Neural progenitor cell (in vitro differentiated cells): ENCODE data around the gene CACNA2D4. TPM values are rescaled to one million over a fixed set of nuclear protein-coding genes. Genes with fewer than 3 reads are reported as not detected.

Experiments used
- DNase-seq: peaks from one replicate; pipeline ENCODE4 v3.0.0-alpha.2; 2016; ENCODE audit warnings: low spot score
- H2AFZ ChIP-seq: fragments of 200-600 bp; sonication (generic); replicated peaks from 2 replicates; pipeline ENCODE4 v1.6.1; 2016; ENCODE audit warnings: antibody characterized with exemption
- H3F3A ChIP-seq: fragments of 200-600 bp; sonication (generic); 2 replicates; pipeline ENCODE4 v1.6.1; 2016; ENCODE audit warnings: antibody characterized with exemption, low read depth
- H3K27ac ChIP-seq: fragments of 200-600 bp; sonication (generic); 2 replicates; pipeline ENCODE4 v1.5.1; 2016; ENCODE audit warnings: mild to moderate bottlenecking
- H3K27me3 ChIP-seq: fragments of 200-600 bp; sonication (generic); 2 replicates; pipeline ENCODE4 v1.6.1; 2016; ENCODE audit warnings: mild to moderate bottlenecking, moderate library complexity
- H3K36me3 ChIP-seq: fragments of 200-600 bp; sonication (generic); 2 replicates; pipeline ENCODE4 v1.5.1; 2016
- H3K4me1 ChIP-seq: fragments of 200-600 bp; sonication (generic); 2 replicates; pipeline ENCODE4 v1.6.1; 2016; ENCODE audit warnings: mixed run types
- H3K4me2 ChIP-seq: fragments of 200-600 bp; sonication (generic); 2 replicates; pipeline ENCODE4 v1.6.1; 2016
- H3K4me3 ChIP-seq: fragments of 200-600 bp; sonication (generic); 2 replicates; pipeline ENCODE4 v1.5.1; 2016
- H3K79me2 ChIP-seq: fragments of 200-600 bp; sonication (generic); 2 replicates; pipeline ENCODE4 v1.6.1; 2016; ENCODE audit warnings: low read depth
- H3K9ac ChIP-seq: fragments of 200-600 bp; sonication (generic); 2 replicates; pipeline ENCODE4 v1.6.1; 2016
- H3K9me3 ChIP-seq: fragments of 200-600 bp; sonication (generic); 2 replicates; pipeline ENCODE4 v1.5.1; 2016; ENCODE audit warnings: low read depth
- H4K20me1 ChIP-seq: fragments of 200-600 bp; sonication (generic); 2 replicates; pipeline ENCODE4 v1.6.1; 2016; ENCODE audit warnings: low read depth
- H3K27ac Mint-ChIP-seq: 3 replicates; pipeline ENCODE4 v1.8.0; 2021; ENCODE audit warnings: mixed read lengths
- H3K27me3 Mint-ChIP-seq: 2 replicates; pipeline ENCODE4 v1.8.0; 2022; ENCODE audit warnings: low read depth, mild to moderate bottlenecking, inconsistent platforms, moderate library complexity, mixed read lengths; ENCODE audit not compliant: insufficient read depth
- H3K36me3 Mint-ChIP-seq: 3 replicates; pipeline ENCODE4 v1.8.0; 2021; ENCODE audit warnings: mixed read lengths
- H3K4me1 Mint-ChIP-seq: 3 replicates; pipeline ENCODE4 v1.8.0; 2021; ENCODE audit warnings: mixed read lengths
- H3K4me3 Mint-ChIP-seq: 3 replicates; pipeline ENCODE4 v1.8.0; 2021; ENCODE audit warnings: mild to moderate bottlenecking, moderate library complexity, mixed read lengths
- H3K9me3 Mint-ChIP-seq: 3 replicates; pipeline ENCODE4 v1.8.0; 2020; ENCODE audit warnings: mixed read lengths
- EZH2 ChIP-seq: fragments of 200-600 bp; sonication (generic); IDR thresholded peaks from 2 replicates; pipeline ENCODE4 v1.6.1; 2017; ENCODE audit warnings: antibody characterized with exemption, mild to moderate bottlenecking, moderate library complexity
- EZH2phosphoT487 ChIP-seq: fragments of 200-600 bp; sonication (generic); IDR thresholded peaks from 2 replicates; pipeline ENCODE4 v1.6.1; 2017; ENCODE audit warnings: antibody characterized with exemption
- total RNA-seq: library from RNA; depleted of rRNA; stranded (reverse); fragments of >200 nt; gene quantifications from 2 replicates; pipeline ENCODE4 v1.2.3, GENCODE V29; 2015; ENCODE audit warnings: low replicate concordance
- TF ChIP-seq, protein P1 (sequence below): fragments of 200-600 bp; sonication (generic); IDR thresholded peaks from 2 replicates; pipeline ENCODE4 v1.5.1; 2017; ENCODE audit warnings: antibody characterized with exemption, mild to moderate bottlenecking

The CACNA2D4 gene
- total RNA-seq, 1 donor from 2014 or later = 3.0 TPM

DNA sequence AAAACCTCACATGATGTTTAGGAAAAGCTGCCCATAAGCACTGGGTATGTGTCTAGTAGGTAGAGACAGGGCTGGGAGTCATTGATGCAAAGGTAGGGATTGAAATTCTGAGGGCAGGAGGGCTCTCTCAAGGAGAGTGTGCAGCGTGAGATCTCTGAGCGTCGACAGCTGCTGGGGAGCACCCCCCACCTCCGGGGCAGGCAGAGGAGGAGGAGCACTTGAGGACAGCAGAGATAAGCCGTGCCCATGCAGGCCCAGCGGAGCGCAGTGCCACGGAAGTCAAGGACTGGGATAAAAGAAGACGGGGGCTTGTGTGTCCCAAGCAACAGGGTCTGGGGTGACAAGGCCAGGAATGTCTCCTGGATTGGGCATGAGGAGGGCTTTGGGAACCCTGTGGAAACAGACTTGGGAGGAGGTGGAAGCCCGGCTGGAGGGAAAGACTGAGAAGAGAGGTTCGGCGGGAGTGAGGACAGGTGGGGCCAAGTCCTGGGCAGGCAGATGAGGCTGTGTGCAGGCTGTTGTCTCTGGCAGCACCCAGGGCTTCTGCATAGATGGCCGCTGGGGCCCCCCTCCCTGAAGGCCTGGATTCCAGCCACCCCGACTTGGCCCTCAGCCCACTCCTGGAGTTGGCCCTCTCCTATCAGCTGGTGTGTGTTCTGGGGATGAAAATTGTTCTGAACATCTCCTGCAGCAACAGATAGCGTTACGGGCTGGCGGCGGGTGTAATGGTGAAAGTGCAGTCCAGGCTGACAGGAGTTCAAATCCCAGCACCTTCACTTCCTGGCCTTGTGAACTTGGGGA is 1.9 kb downstream of the CACNA2D4 start:
- Histone ChIP-seq H3K4me2 (no peak overlapping the region), H3K4me3 (no peak overlapping the region), H3K27me3 (no peaks in the 10 kb centered on the region), H3K4me1 (peaks cover 42% of the 10 kb centered on the region), H4K20me1 (no peaks in the 10 kb centered on the region), H2AFZ (no peak overlapping the region), H3K36me3 (no peaks in the 10 kb centered on the region), H3K9ac (no peak overlapping the region), H3K79me2 (no peaks in the 10 kb centered on the region), H3K9me3 (no peaks in the 10 kb centered on the region), H3F3A (peaks cover 20% of the 10 kb centered on the region), H3K27ac (no peak overlapping the region)
- H3K4me3 Mint-ChIP-seq = no peak overlapping the region
- H3K36me3 Mint-ChIP-seq = peaks cover 2% of the 10 kb centered on the region
- H3K9me3 Mint-ChIP-seq = no peaks in the 10 kb centered on the region
- no peak overlapping the region for H3K27ac Mint-ChIP-seq
- TF ChIP-seq EZH2phosphoT487 (no peak), EZH2 (no peak)
- TF ChIP-seq, protein P1, sequence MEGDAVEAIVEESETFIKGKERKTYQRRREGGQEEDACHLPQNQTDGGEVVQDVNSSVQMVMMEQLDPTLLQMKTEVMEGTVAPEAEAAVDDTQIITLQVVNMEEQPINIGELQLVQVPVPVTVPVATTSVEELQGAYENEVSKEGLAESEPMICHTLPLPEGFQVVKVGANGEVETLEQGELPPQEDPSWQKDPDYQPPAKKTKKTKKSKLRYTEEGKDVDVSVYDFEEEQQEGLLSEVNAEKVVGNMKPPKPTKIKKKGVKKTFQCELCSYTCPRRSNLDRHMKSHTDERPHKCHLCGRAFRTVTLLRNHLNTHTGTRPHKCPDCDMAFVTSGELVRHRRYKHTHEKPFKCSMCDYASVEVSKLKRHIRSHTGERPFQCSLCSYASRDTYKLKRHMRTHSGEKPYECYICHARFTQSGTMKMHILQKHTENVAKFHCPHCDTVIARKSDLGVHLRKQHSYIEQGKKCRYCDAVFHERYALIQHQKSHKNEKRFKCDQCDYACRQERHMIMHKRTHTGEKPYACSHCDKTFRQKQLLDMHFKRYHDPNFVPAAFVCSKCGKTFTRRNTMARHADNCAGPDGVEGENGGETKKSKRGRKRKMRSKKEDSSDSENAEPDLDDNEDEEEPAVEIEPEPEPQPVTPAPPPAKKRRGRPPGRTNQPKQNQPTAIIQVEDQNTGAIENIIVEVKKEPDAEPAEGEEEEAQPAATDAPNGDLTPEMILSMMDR = no peak
- H3K27me3 Mint-ChIP-seq = peaks cover 20% of the 10 kb centered on the region
- H3K4me1 Mint-ChIP-seq = peaks cover 64% of the 10 kb centered on the region
- DNase-seq = no peak

DNA sequence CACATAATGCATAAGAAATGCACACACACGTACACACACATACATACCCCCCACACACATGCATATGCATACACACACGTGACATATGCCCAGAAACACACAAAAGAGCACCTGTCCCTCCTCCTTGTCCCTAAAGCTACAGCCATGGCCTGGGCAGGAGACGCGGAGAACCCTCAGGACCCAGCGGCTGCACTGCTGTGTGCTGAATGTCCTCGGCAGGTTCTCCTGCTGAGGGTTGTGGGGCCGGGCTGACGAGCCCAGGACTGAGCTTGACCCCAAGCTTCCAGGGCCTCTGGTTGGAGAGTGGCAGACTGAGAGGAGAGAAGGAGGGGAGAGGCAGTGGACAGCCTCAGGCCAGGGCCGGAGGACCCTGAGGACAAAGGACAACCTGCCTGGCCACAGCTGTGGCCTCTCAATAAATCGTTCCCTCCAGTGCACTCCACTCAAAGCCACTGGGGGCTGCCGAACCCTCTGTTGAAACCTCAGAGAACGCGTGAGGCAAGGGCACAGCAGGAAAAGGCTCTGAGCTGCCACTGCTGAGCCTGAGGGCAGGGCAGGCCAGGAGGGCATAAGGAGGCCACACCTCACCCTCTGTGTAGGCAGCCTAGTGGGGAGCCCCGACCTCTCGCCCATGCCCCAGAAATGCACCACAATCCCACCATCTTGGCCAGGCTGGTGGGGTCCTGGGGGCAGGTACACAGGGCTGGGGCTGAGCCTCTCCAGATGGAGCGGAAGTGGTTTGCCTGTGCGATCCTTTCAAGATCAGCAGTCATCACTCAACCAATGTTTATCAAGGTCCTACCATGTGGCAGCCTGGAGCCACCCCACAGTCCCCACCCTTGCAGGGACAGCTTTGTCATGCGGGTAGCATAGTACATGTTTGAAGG is 3.1 kb downstream of the CACNA2D4 start:
- H3K4me1 ChIP-seq = peaks cover 42% of the 10 kb centered on the region
- Mint-ChIP-seq H3K27me3 (peaks cover 20% of the 10 kb centered on the region), H3K9me3 (no peaks in the 10 kb centered on the region), H3K4me3 (no peak overlapping the region), H3K27ac (peak overlapping the region; percentile 84), H3K4me1 (peaks cover 64% of the 10 kb centered on the region), H3K36me3 (peaks cover 2% of the 10 kb centered on the region)
- H3K4me2 ChIP-seq = no peak overlapping the region
- no peaks in the 10 kb centered on the region for H4K20me1 ChIP-seq
- no peak overlapping the region for H3K4me3 ChIP-seq
- H3K9ac ChIP-seq = no peak overlapping the region
- H3K36me3 ChIP-seq = no peaks in the 10 kb centered on the region
- peaks cover 20% of the 10 kb centered on the region for H3F3A ChIP-seq
- TF ChIP-seq, protein P1 = no peak
- TF ChIP-seq EZH2phosphoT487 = no peak
- no peak for TF ChIP-seq EZH2
- no peaks in the 10 kb centered on the region for H3K79me2 ChIP-seq
- no peak for DNase-seq
- H2AFZ ChIP-seq = no peak overlapping the region
- H3K9me3 ChIP-seq = no peaks in the 10 kb centered on the region
- no peaks in the 10 kb centered on the region for H3K27me3 ChIP-seq
- no peak overlapping the region for H3K27ac ChIP-seq

DNA sequence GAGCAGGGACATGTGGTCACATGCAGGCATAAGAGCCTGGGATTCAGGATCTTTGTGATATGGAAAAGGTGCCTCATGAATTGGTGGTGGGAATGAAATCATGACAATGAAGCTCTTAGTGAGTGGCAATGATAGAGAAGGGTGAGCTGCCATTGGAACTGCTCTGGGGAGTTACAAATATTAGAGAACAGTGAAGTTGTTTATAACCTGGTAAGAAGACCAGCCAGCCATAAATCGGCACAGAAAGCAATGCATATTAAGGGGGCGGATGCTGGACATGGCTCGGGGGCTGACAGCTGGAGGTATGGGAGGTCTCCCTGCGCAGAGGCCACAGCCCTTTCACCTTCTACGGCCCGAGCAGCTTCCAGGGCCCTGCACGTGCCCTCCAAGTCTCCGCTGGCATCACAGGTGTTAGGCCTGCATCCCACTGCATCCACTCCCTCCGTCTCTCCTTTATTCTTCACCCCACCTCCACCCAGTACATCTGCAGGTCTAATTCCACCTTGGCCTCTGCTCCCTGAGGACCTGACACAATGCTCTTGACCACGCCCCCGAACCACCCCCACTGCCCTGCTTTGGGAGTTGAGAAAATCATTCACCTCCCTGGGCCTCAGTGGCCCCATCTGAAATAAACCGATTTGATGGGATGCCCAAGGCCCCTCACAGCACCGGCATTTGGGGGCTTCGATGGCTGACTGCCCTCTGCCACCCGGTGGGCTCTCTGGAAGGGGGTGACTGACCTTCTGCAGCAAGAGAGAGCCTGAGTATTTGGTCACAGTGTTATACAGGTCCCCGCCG is 4.1 kb downstream of the CACNA2D4 start:
- Mint-ChIP-seq H3K27me3 (peaks cover 20% of the 10 kb centered on the region), H3K27ac (peak overlapping the region; percentile 84), H3K4me1 (peaks cover 59% of the 10 kb centered on the region), H3K9me3 (no peaks in the 10 kb centered on the region), H3K4me3 (no peak overlapping the region), H3K36me3 (peaks cover 2% of the 10 kb centered on the region)
- no peak overlapping the region for H3K4me2 ChIP-seq
- H2AFZ ChIP-seq = no peak overlapping the region
- no peaks in the 10 kb centered on the region for H4K20me1 ChIP-seq
- no peaks in the 10 kb centered on the region for H3K36me3 ChIP-seq
- H3K4me1 ChIP-seq = peaks cover 35% of the 10 kb centered on the region
- H3K9me3 ChIP-seq = no peaks in the 10 kb centered on the region
- no peaks in the 10 kb centered on the region for H3K79me2 ChIP-seq
- peaks cover 20% of the 10 kb centered on the region for H3F3A ChIP-seq
- H3K27me3 ChIP-seq = no peaks in the 10 kb centered on the region
- no peak overlapping the region for H3K9ac ChIP-seq
- TF ChIP-seq EZH2 (no peak), EZH2phosphoT487 (no peak)
- TF ChIP-seq, protein P1 = no peak
- H3K4me3 ChIP-seq = no peak overlapping the region
- no peak overlapping the region for H3K27ac ChIP-seq
- no peak for DNase-seq
